ENCODE measurements around the gene TSPO2. TPM values are rescaled to one million over a fixed set of nuclear protein-coding genes. Genes with fewer than 3 reads are reported as not detected.

Gene TSPO2
- total and polyA plus RNA-seq, 2 of the 8 experiments (the other 6 are each of a cell fraction or from before 2014, with no cell fraction given): not detected

DNA sequence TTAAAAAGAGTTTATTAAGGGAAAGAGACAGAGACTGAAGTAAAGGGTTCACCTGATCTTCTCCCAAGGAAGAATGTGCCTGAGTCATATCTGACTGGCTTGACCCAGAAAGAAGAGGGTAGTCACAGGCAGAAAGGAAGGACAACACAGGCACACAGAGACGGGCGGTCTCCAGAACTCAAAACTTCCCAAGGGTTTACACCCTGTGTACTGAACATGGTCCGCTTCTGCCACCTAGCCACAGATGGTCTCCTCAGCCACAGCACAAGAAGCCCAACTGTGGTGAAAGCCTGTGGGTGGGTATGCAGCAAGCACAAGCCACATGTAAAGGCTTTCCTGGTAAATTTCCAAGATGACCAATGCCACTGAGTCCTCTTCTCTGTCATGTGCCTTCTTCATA, 20.4 kb upstream of the TSPO2 start:
- no peaks in the 10 kb centered on the region for H3K36me3 ChIP-seq (ENCODE audit: control insufficient read depth in 2 of 4, insufficient read depth in 4 of 4, low read length in 3 of 4)
- TF ChIP-seq SRF (IDR thresholded peaks at IDR 0.05; ENCODE audit: low read depth, low read length): no peak
- TF ChIP-seq, protein P1, sequence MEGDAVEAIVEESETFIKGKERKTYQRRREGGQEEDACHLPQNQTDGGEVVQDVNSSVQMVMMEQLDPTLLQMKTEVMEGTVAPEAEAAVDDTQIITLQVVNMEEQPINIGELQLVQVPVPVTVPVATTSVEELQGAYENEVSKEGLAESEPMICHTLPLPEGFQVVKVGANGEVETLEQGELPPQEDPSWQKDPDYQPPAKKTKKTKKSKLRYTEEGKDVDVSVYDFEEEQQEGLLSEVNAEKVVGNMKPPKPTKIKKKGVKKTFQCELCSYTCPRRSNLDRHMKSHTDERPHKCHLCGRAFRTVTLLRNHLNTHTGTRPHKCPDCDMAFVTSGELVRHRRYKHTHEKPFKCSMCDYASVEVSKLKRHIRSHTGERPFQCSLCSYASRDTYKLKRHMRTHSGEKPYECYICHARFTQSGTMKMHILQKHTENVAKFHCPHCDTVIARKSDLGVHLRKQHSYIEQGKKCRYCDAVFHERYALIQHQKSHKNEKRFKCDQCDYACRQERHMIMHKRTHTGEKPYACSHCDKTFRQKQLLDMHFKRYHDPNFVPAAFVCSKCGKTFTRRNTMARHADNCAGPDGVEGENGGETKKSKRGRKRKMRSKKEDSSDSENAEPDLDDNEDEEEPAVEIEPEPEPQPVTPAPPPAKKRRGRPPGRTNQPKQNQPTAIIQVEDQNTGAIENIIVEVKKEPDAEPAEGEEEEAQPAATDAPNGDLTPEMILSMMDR (IDR thresholded peaks at IDR 0.05; ENCODE audit: control extremely low read depth in 1 of 3, insufficient read depth in 1 of 3, low read depth in 1 of 3, low read length in 3 of 3): peak; percentile 38 to 52 (median 48)
- peak; percentile 63 to 73 for TF ChIP-seq RAD21 (IDR thresholded peaks at IDR 0.05 in 1 of 2, conservative IDR thresholded peaks at IDR 0.05 in 1 of 2; ENCODE audit: low read depth in 2 of 2, low read length in 2 of 2)
- H2BK15ac ChIP-seq (ENCODE audit: low read length): no peak overlapping the region
- ChIA-PET CTCF (ENCODE audit: partially characterized antibody) (interaction anchor here (1.3 to 11.8 kb wide), 5 partner anchors 10 to 170 kb away, joined by 3 to 199 read pairs (median 5); no protein-coding TSS in a partner anchor), POLR2A (ENCODE audit: partially characterized antibody) (no interaction called here)
- H2AK5ac ChIP-seq (ENCODE audit: low read depth, low read length): no peak overlapping the region
- H3K56ac ChIP-seq (replicated peaks; ENCODE audit: insufficient read length, low read depth, low read length): no peak overlapping the region
- H3K79me2 ChIP-seq (ENCODE audit: control insufficient read depth in 1 of 2, insufficient read depth in 2 of 2, low read length in 2 of 2): no peaks in the 10 kb centered on the region
- no peak overlapping the region for H3K4ac ChIP-seq (replicated peaks; ENCODE audit: insufficient read length, low read depth, low read length)
- no peaks in the 10 kb centered on the region; a peak in 2 of 7 replicates for H3K4me1 ChIP-seq (replicated peaks in 1 of 4; ENCODE audit: control insufficient read depth in 3 of 4, insufficient read depth in 4 of 4, low read length in 3 of 4)
- WGBS, 2 experiments (ENCODE audit: extremely low coverage in 1 of 2, insufficient coverage in 1 of 2, insufficient read length in 1 of 2, insufficient replicate concordance in 2 of 2, low coverage in 1 of 2, low lambda C conversion rate in 2 of 2, missing lambda C conversion rate in 1 of 2): 90% methylated on average over 3 of the region's 3 CpGs; no CpG with 5 or more reads in 1 of the 2 experiments
- H2BK12ac ChIP-seq (ENCODE audit: low read depth, low read length): no peak overlapping the region
- no peaks in the 10 kb centered on the region for H4K20me1 ChIP-seq (replicated peaks in 1 of 2; ENCODE audit: control insufficient read depth in 1 of 2, insufficient read depth in 2 of 2, low read length in 2 of 2)
- H3K4me2 ChIP-seq (ENCODE audit: insufficient read depth in 1 of 2, low read depth in 2 of 2, low read length in 2 of 2): no peak overlapping the region
- no peak overlapping the region for H3K9ac ChIP-seq (replicated peaks in 1 of 4; ENCODE audit: extremely low read depth in 1 of 4, low read depth in 3 of 4, low read length in 3 of 4)
- no peak for DNase-seq (ENCODE audit: low read depth in 1 of 2, low spot score in 2 of 2)
- no peak overlapping the region for H2AFZ ChIP-seq (ENCODE audit: low read length)
- no peak overlapping the region for H4K5ac ChIP-seq (ENCODE audit: insufficient read length, low read depth, low read length)
- H2BK5ac ChIP-seq (ENCODE audit: low read depth, low read length): no peak overlapping the region
- H3K23me2 ChIP-seq (ENCODE audit: low read depth, low read length): no peaks in the 10 kb centered on the region
- H3K18ac ChIP-seq (ENCODE audit: extremely low read depth, low read length): no peak overlapping the region
- H3K27me3 ChIP-seq (replicated peaks in 1 of 4; ENCODE audit: control insufficient read depth in 3 of 4, extremely low read depth in 1 of 4, insufficient read depth in 3 of 4, low read length in 3 of 4): no peaks in the 10 kb centered on the region
- no peaks in the 10 kb centered on the region for H3K9me3 ChIP-seq (ENCODE audit: insufficient read depth in 2 of 2, low read depth in 1 of 2, low read length in 1 of 2)
- H4K91ac ChIP-seq (replicated peaks; ENCODE audit: insufficient read length, low read length): no peak overlapping the region
- no peak for FAIRE-seq
- no peak overlapping the region for H3K27ac ChIP-seq (ENCODE audit: low read depth, low read length)
- no peak overlapping the region for H3K23ac ChIP-seq (ENCODE audit: insufficient read length)
- no peak overlapping the region for H4K8ac ChIP-seq (ENCODE audit: extremely low read depth, insufficient read depth, low read length)
- no peak overlapping the region for H2BK20ac ChIP-seq (ENCODE audit: low read length)
- H3K4me3 ChIP-seq (ENCODE audit: extremely low read depth in 1 of 4, insufficient read depth in 2 of 4, low read depth in 3 of 4, low read length in 4 of 4): no peak overlapping the region
- no peaks in the 10 kb centered on the region for H3K79me1 ChIP-seq (ENCODE audit: low read depth, low read length)
- H2BK120ac ChIP-seq (replicated peaks; ENCODE audit: low read depth, low read length): no peak overlapping the region
- no peak overlapping the region for H3K14ac ChIP-seq (ENCODE audit: insufficient read length)

Measured in H1 (cell line).